Retinal pigment epithelial cell (primary cell): Measurements from ENCODE around the gene MCAM.

Experiments
- DNase-seq: peaks from one replicate; pipeline ENCODE4 v3.0.0-alpha.2; 2010; ENCODE audit warnings: low read depth
- H3K4me3 ChIP-seq: 2 replicates; pipeline ENCODE4 v1.5.1; 2011; ENCODE audit warnings: mild to moderate bottlenecking, low read length, control low read depth, moderate library complexity
- CTCF ChIP-seq: conservative IDR thresholded peaks from 2 replicates; pipeline ENCODE4 v1.5.1; 2011; ENCODE audit warnings: low read depth, low read length, control low read depth, inconsistent platforms

MCAM gene

GRCh38 chr11:119309953-119310681 lies 6.8 kb downstream of the MCAM start:
- no peak overlapping the region for H3K4me3 ChIP-seq
- no peak for DNase-seq
- no peak for TF ChIP-seq CTCF

- no peak for TF ChIP-seq CTCF
- no peak for DNase-seq
- H3K4me3 ChIP-seq: no peak overlapping the region
Measured at GRCh38 chr11:119309411-119309810, 7.5 kb downstream of the MCAM start.

GRCh38 chr11:119307974-119308373 lies 9.0 kb downstream of the MCAM start:
- no peak for DNase-seq
- TF ChIP-seq CTCF: no peak
- H3K4me3 ChIP-seq: no peak overlapping the region

GRCh38 chr11:119307219-119307618 lies 9.7 kb downstream of the MCAM start:
- no peak overlapping the region for H3K4me3 ChIP-seq
- TF ChIP-seq CTCF: peak; percentile 40
- DNase-seq: no peak

GRCh38 chr11:119306373-119306890 lies 10.5 kb downstream of the MCAM start:
- no peak overlapping the region for H3K4me3 ChIP-seq
- DNase-seq: no peak
- no peak for TF ChIP-seq CTCF

- no peak overlapping the region for H3K4me3 ChIP-seq
- TF ChIP-seq CTCF: no peak
- DNase-seq: no peak
Measured at GRCh38 chr11:119305556-119306372, 11.2 kb downstream of the MCAM start.
